ENCODE data around the gene NKX3-2.
"Not testable (repeated sequence)": the region's sequence is repeated elsewhere in the genome, so short reads cannot be mapped to it uniquely, and the experiment has no call there.

The NKX3-2 gene
- total RNA-seq, result 0 to 0.33 (median 0) reads per million in 17 experiments

DNA sequence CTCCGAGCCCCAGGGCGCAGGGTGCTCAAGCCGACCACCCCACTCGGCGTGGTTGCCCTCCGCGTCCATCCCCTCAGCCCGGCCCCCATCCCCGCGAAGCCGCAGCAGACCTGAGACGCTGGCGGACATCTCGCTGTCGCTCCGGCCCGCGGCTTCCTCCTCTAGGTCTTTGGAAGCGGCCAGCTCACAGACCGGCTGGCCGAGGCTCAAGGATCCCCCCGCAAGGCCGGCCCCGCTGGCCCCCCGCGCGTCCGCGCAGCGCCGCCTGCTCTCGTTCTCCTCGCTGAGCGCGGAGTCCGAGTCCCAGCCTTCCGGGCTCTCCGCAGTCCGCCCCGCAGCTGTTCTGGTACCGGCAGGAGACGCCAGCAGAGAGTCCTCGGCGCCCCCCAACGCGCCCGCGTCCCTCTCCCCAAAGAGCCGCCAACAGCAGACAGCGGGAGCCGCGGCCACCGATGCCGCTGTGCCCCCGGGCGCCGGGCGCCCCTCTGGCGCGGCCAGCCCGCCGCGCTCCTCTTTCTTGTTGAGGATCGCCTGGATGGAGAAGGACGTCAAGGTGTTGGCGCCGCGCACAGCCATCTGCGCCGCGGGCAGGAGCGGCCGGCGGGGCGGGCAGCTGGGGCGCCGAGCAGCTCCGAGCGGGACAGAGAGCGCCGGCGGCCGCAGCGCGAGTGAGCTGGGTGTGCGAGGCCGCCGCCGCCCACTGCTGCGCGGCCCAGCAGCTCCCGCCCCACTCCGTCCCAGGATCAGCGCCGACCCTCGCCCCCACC, at the start of gene NKX3-2:
Gene NKX3-2, minus strand, starts transcription at position 670 of the 767 bp plus-strand sequence. Its CDS starts 94 bp downstream, at position 576.
- DNase-seq, result peak in 1 of 4 experiments; percentile 52

DNA sequence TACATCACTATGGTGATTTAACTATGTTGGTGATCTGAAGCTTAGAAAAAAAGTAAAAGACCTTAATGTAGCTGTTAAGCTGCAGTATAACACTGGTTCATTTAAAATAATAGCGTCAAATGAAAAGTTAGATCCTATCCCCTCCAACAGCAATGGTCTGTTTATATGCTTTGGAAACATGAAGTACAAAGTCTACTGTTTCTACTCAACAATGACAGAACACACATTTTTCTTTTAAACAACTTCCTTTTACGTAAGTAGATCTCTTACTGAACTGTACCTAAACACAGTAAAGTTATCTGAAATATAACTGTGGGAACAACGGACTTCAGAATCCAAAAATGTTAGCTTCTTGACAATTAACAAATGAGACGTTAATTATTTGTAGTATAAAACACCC, 47.9 kb upstream of the NKX3-2 start:
- no peak for DNase-seq

GRCh38 chr4:13590766-13591165, 46.5 kb upstream of the NKX3-2 start:
- no peak for DNase-seq

DNA sequence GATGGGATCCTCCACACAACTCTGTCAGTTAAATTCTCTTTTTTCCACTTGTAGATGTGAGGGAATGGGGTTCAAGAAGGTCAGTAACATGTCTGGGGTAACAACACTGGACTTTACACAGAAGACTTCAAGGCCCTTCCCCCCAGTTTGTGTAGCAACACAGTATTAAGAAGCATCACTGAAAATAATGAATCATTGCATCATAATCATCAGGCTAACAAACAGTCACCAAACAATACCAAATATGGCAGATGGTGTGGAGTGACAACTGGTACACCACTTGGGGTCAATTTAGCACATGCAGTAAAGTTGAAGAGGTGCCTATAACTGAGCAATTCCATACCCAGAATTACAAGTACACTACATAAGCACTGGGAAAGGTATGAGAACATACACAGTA, 44.6 kb upstream of the NKX3-2 start:
- no peak for DNase-seq

DNA sequence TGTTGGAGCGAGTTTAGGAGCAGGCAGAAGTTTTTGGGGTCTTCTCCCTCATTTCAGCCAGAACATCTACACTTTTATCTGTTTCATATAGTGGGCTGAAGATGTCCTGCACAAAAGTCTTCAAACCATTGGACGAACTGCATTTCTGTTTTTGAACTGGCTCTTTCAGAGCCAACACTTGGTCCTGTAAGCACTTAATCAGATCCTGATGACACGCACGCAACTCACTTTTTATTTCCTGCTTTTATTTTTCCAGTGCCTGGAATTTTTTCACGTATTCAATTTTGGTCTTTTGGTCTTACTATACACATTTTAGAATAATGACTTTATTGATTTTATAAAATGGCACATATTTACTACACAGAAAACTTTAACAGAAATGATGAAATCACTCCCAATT, 40.2 kb upstream of the NKX3-2 start:
- DNase-seq, result no peak

DNA sequence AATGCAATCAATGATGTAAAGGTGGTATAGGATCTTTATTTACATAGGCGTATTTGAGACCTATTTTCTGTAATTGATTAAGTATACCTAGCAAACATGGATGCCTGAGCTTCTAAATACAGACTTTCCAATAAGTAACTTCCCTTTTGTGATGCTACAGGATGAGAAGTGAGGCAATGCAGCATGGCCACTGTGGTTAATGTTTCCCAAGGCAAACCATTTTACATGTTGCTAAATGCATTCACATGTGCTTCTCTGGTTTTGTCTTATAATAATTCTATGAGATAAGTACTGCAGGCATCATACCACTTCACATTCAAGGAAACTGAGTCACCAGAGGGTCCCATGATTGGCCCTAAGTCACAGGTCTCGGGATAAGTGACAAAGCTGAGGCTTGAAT, 35.7 kb upstream of the NKX3-2 start:
- peak; percentile 5 to 35 (median 25) for DNase-seq

DNA sequence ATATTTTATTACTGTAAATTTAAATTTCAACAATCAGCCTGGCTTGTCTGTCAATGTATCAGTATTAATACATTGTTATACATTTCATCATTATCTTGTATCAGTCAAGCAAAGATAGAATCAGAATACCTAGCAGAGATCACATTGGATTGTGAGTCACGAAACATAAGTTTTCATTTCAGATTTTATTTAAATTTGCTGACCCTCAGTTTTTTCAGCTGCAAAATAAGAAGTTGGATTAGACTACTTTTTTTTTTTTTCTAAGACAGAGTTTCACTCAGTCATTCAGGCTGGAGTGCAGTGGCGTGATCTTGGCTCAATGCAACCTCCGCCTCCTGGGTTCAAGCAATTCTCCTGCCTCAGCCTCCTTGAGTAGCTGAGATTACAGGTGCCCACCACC, 33.4 kb upstream of the NKX3-2 start:
- DNase-seq, result no peak

- no peak for DNase-seq
Observed at GRCh38 chr4:13570916-13571315, 26.6 kb upstream of the NKX3-2 start.

- DNase-seq, result no peak
Observed at GRCh38 chr4:13567125-13567524, 22.8 kb upstream of the NKX3-2 start.

DNA sequence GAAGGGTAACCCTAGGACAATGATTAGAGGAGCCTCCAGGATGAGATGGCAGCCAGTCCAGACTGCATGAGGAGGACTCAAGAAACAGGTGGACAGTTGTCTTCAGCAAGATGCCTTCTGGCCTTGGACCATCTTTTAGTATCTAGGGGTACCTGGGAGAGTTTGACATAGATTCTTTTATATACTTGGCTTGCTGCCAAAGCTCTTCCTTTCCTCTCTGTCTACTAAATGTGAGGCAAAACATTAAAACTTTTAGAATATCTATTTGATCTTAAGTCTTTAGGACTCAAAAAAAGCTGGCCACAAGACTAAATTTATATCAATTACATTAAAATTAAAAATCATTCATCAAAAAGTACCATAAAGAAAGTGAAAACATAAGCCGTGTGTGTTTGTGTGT, 18.6 kb upstream of the NKX3-2 start:
- no peak for DNase-seq

DNA sequence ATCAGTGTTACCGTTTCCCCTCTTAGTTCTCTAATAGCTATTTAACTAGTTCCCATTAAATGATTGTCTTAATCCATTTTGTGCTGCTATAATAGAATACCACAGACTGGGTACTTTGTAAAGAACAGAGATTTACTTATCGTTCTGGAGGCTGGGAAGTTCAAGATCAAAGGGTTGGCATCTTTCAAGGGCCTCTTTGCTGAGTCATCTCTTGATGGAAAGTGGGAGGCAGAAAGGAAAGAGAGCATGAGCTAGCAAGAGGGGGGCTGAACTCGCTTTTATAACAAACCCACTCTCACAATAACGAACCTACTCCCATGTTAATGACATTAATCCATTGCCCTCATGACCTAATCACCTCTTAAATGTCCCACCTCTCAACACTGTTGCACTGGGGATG, 17.4 kb upstream of the NKX3-2 start:
- no peak for DNase-seq

GRCh38 chr4:13560111-13560510, 15.8 kb upstream of the NKX3-2 start:
- DNase-seq, result not testable (repeated sequence)

DNA sequence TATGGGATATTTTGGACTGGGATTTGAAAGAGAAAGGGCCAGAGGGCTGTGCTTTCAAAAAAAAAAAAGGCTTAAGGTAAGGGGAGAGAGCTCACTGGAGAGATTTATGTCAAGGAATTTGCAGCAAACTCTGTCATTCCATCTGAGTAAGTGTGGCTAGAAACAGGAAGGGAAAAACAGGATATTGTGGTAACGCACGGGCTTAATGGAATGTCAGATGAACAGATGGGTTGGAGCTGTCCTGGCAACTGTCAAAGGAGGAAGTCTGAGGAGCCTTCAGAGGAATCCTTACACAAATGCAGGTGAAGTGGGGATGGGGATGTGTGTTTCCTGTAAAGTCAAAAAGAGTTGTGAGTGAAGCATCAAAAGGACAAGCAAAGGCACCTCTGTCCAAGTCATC, 15.1 kb upstream of the NKX3-2 start:
- DNase-seq, result peak in 1 of 4 experiments; percentile 7

DNA sequence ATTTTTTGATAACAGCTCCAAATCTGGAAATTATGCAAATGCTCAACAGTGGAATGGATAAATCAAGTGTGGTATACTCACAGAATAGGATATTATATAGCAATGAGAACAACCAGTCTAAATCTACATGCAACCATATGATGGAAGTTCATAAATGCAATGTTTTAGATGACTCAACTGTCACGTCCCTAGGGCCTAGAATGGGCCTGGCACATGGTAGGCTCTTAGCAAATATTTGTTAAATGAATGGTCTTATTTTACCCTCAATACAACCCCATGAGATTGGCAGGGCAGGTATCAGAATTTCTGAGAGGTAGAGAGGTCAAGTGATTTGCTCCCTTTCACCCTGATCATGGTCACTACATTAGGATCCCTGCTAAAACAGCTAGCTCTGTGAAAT, 14.6 kb upstream of the NKX3-2 start:
- no peak for DNase-seq

DNA sequence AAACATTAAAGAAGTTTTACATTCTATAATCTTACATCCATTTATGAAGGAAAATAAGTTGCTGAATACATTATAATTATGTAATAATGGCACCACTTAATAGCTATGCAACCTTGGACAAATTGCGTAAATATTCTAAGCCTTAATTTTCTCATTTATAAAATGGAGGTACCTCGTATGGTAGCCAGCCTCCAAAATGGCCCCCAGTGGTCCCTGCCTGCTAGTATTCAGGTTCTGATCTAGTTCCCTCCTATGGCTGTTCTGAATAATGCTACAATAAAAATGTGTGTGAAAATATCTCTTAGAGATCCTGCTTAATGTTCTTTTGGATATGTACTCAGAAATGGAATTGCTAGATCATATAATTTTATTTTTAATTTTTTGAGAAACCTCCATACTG, 11.0 kb upstream of the NKX3-2 start:
- no peak for DNase-seq

DNA sequence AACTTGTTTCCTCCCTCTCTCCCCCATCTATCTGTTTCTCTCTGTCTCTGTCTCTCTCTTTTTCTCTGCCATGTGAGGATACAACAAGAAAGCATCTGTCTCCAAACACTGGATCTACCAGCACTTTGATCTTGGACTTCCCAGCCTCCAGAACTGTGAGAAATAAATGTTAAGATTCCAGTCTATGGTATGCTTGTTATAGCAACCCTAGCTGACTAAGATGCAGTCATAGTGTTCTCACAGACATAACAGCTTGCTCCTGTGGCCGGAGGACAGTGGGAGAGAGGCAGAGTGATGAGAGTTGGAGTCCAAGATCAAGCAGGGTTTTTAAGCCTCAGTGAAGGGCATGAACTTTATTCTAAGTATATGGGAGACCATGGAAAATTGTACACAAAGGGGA, 8.8 kb upstream of the NKX3-2 start:
- DNase-seq, result no peak

DNA sequence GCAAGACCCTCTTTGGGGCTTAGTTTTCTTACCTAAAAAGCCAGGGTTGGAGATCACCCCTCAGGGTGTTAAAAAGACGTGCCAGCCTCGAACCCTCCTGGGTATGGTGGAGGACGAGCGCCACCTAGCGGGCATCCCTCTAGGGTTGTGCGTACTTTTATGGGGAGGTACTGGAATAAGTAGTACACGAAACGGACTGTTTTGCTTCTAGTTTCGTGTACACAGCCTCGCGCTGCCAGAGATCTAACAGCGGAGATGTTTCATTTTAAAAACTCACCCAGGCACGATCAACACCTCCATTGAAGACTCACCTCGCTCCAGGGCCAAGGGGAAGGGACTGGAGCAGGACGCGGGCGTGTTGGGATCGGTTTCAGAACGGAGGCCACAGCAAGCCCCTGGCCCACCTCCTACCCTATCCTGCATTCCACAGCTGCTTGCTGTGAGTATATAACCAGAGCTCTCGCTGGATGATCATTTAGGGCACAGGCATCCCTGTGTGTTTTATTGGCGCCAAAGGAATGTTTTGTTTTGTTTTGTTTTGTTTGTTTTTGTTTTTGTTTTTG, 4.8 kb upstream of the NKX3-2 start:
- peak; percentile 82 to 93 (median 88) for DNase-seq

DNA sequence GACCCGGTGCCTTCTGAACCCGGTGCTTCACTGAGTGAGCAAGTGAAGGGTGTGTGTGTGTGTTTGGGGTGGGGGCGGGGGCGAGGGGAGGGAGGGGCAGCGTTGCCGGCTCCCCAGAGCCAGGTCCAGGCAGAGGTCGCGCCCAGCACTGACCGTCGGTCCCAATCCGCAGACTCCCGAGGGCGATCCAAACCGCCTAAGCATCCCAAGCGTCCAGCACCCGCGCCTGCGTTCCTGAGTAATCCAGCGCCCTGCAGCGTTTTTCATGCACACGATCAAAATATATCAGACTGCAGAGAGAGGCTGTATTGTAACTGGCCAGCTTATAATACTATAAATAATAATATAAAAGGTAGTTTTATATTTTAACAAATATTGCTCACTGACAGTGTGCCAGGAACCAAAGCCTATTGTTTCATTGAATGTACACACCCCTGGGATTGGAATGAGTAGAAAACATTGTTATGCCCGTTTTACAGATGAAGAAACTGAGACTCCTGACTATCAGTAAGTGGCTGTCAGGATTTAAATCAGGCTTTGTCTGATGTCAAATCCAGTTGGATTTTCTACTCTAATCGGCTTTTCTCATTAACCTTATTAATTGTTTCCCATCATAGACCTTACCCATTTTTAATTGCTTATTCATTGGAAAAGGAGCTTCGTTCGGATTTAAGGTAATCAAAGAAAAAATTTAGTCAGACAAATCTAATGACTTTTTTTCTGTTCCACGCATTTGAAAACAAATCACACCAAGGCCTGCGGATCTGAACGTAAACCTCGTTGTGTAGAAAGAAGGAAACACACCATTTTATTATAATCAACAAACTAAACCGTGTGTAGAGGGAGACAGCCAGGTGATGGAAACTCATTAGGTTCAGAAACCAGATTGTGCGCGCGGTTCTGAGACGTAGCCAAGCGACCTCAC, 4.0 kb upstream of the NKX3-2 start:
- peak in 1 of 4 experiments; percentile 11 for DNase-seq

DNA sequence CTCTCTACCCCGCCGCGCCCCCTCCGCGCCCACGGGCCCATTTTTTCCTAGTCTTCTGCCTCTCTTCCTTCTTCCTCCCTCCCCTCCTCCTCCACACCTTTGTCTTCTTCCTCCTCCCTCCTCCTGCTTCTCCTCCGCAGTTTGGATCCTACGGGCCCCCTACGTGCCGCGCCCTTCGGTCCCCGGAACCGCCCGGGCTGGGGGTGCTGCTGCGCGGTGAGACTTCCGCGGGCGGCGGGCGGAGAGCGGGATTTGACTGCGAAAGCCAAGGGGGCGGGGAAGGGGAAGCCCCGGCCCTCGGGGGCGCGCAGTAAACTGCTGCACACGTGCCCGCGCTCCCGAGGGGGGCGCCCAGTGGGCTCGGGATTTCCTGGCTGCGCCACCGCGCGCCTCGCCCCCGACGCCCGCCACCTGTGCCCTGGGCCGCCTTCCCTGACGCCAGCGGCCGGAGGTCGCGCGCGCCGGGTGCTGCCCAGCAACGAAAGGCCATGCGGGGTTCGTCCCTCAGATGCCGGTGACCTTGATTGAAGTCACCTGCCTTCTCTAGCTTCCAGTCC, 3.3 kb upstream of the NKX3-2 start:
- DNase-seq, result no peak

GRCh38 chr4:13546941-13547484, 2.7 kb upstream of the NKX3-2 start:
- peak in 1 of 4 experiments; percentile 47 for DNase-seq

DNA sequence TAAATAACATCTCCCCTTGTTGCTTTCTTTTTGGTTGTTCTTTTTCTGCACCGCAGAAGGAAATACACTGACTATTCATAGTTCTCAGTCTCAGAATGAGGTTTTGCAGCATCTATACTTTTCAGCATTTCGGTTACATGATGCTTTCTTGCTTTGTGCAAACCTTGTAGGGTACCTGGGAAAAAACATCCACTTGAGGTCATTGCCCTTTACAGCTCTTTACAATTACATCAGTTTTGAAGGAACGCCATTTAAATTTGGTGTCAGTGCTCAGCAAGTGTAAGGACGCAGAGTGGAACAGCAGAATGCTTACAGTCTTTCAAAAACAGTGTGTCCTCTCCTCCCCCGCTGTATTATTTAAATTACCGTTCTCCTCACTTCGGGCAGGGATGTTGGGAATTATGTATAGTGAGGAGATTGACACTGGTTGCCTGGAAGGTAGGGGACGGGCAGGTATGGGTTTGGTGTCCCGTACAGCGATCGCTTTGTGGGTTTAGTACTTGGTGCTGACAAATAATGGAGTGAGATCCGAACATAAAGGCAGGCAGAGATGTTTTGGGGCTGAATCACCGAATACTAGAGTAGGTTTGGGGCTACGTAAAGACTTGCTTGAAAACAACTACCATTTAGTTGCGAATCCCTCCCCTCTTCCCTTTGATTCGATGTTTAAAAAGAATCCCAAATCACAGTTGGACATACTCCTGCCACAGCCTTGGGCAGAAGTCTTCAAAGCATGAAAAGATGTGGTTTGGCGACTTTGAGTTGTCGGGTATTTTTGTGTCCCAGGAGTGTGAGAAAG, 2.0 kb upstream of the NKX3-2 start:
- DNase-seq, result no peak

DNA sequence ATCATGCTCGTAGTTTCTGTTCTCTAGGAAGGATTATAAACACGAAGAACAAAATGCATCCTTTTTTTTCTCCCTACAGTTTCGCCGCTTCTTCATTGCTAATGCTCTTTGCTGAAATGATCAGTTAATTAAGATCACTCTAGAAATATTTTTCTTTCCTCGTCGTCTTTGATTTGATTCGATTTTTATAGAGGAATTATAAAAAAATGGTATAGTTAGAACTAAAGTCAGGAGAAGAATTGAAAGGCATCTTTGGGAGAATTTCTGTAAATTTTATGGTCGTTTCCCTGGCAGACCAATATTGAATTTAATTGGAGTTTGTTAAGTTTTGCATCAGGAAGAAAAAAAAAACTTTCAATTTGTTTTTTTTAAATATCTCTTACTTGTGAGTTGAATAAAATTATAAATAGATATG, 1.1 kb upstream of the NKX3-2 start:
- DNase-seq, result no peak
